22Rv1 (cell line): ENCODE measurements around the gene MACF1.

Source experiments
- CTCF ChIP-seq: fragments of 450-650 bp; IDR thresholded peaks from 2 replicates; pipeline ENCODE4 v1.5.1; 2017; ENCODE audit warnings: mild to moderate bottlenecking
- ZFX ChIP-seq: fragments of 450-650 bp; IDR thresholded peaks from 2 replicates; pipeline ENCODE4 v1.6.1; 2017; ENCODE audit warnings: antibody characterized with exemption, borderline replicate concordance

- TF ChIP-seq CTCF, result no peak
- no peak for TF ChIP-seq ZFX
Measured at GRCh38 chr1:39250460-39251240, 46.2 kb downstream of the MACF1 start.
